HepG2 (cell line): ENCODE measurements around the gene AKR1C2. TPM values are rescaled to one million over a fixed set of nuclear protein-coding genes. Genes with fewer than 3 reads are reported as not detected.
A peak's percentile ranks its signal among the peaks of the same experiment; 100 is the strongest.

ENCODE experiments used
- ATAC-seq: fragments of 200-7000 bp; cut with Tn5 transposase; 3 replicates; pipeline ENCODE4 v1.9.1; 2020; ENCODE audit warnings: mild to moderate bottlenecking, moderate library complexity
- BruUV-seq: library from RNA; stranded (reverse); fragments of 400-500 nt; replicated peaks from 2 replicates; lab custom pipeline; 2021; lab: Mats Ljungman, UMichigan
- CTCF ChIA-PET: fragments of 300-600 bp; formaldehyde crosslinking; extraction: SDS; loops from one replicate; lab custom pipeline; 2021; ENCODE audit warnings: low total read pairs, inconsistent platforms, low intra/inter-chr PET ratio; lab: Yijun Ruan, JAX
- POLR2A ChIA-PET: fragments of 350-600 bp; sonication (Branson Sonifier 250); formaldehyde crosslinking; loops from one replicate; lab custom pipeline; 2020; ENCODE audit warnings: antibody characterized with exemption, inconsistent platforms; lab: Yijun Ruan, JAX
- DNase-seq: peaks from one replicate; pipeline ENCODE4 v3.0.0-alpha.2; 2015; ENCODE audit warnings: low spot score
- FAIRE-seq: peaks from 3 replicates; lab custom pipeline; 2011; peaks lifted over from hg19 to GRCh38; lab: Jason Lieb, UNC
- H2AFZ ChIP-seq: one replicate; pipeline ENCODE4 v1.6.1; 2011; ENCODE audit warnings: low read length, inconsistent platforms
- H3K27ac ChIP-seq: fragments of 300-600 bp; 3 replicates; pipeline ENCODE4 v1.8.0; 2011; ENCODE audit warnings: mixed run types, mild to moderate bottlenecking, mixed read lengths, low read length, inconsistent platforms; ENCODE audit not compliant: insufficient read depth; ENCODE audit errors: extremely low read length
- H3K27me3 ChIP-seq, 2 experiments: fragments of 200-600 bp in 1 of 2; 2 replicates in 1 of 2; 3 replicates in 1 of 2; pipeline versions ENCODE4 v1.6.0 to v1.8.0; 2011; ENCODE audit warnings: low read length in 2 of 2, mild to moderate bottlenecking in 2 of 2, moderate library complexity in 2 of 2, inconsistent platforms in 1 of 2; ENCODE audit not compliant: insufficient read depth in 2 of 2, control insufficient read depth in 1 of 2
- H3K36me3 ChIP-seq, 2 experiments: fragments of 200-600 bp in 1 of 2; replicated peaks in 1 of 2; 2 replicates in 1 of 2; 3 replicates in 1 of 2; pipeline versions ENCODE4 v1.5.1 to v1.8.0; 2011; ENCODE audit warnings: low read length in 2 of 2, inconsistent platforms in 1 of 2; ENCODE audit not compliant: insufficient read depth in 2 of 2, control insufficient read depth in 1 of 2
- H3K4me1 ChIP-seq: 2 replicates; pipeline ENCODE4 v1.5.1; 2012; ENCODE audit warnings: low read length, inconsistent platforms; ENCODE audit not compliant: insufficient read depth
- H3K4me2 ChIP-seq: 2 replicates; pipeline ENCODE4 v1.6.0; 2011; ENCODE audit warnings: low read depth, low read length, inconsistent platforms
- H3K4me3 ChIP-seq, 3 experiments: fragments of 200-600 bp in 1 of 3; sonication (generic), shearing (Covaris generic) in 1 of 3; replicated peaks in 1 of 3; 2 replicates each; pipeline ENCODE4 v1.5.1; 2011 to 2016; ENCODE audit warnings: low read length in 3 of 3, inconsistent platforms in 2 of 3, low read depth in 2 of 3, mild to moderate bottlenecking in 2 of 3, control low read depth in 1 of 3, mixed read lengths in 1 of 3; ENCODE audit not compliant: insufficient read depth in 1 of 3
- H3K79me2 ChIP-seq: one replicate; pipeline ENCODE4 v1.6.1; 2011; ENCODE audit warnings: low read length, inconsistent platforms; ENCODE audit not compliant: insufficient read depth
- H3K9ac ChIP-seq: 2 replicates; pipeline ENCODE4 v1.6.0; 2011; ENCODE audit warnings: mild to moderate bottlenecking, low read depth, low read length, inconsistent platforms; ENCODE audit not compliant: insufficient read depth
- H3K9me3 ChIP-seq: 2 replicates; pipeline ENCODE4 v1.5.1; 2012; ENCODE audit warnings: mild to moderate bottlenecking, low read length
- H4K20me1 ChIP-seq: 2 replicates; pipeline ENCODE4 v1.6.0; 2011; ENCODE audit warnings: inconsistent platforms, mild to moderate bottlenecking, low read length, moderate library complexity; ENCODE audit not compliant: insufficient read depth
- AGO2 ChIP-seq: fragments of 200-400 bp; formaldehyde crosslinking; optimal IDR thresholded peaks from 2 replicates; pipeline ENCODE3; 2017; ENCODE audit warnings: mild to moderate bottlenecking, low read depth, low read length, moderate library complexity
- HNRNPH1 ChIP-seq: fragments of 200-400 bp; formaldehyde crosslinking; optimal IDR thresholded peaks from 2 replicates; pipeline ENCODE3; 2017; ENCODE audit warnings: mild to moderate bottlenecking, low read depth, low read length
- NCOA1 ChIP-seq: sonication (generic); formaldehyde crosslinking; IDR thresholded peaks from 2 replicates; pipeline ENCODE4 v1.9.0; 2021; ENCODE audit warnings: missing genetic modification reagents
- POLR2A ChIP-seq, 2 experiments: IDR thresholded peaks; 2 replicates each; pipeline ENCODE4 v1.6.1; 2011; ENCODE audit warnings: low read depth in 2 of 2, low read length in 2 of 2, mild to moderate bottlenecking in 1 of 2, moderate library complexity in 1 of 2; ENCODE audit not compliant: insufficient read depth in 1 of 2
- SSRP1 ChIP-seq: IDR thresholded peaks from 2 replicates; pipeline ENCODE4 v1.6.1; 2016; ENCODE audit warnings: control low read depth
- ZNF569 ChIP-seq: sonication (generic); formaldehyde crosslinking; IDR thresholded peaks from 2 replicates; pipeline ENCODE4 v1.5.0; 2020; ENCODE audit warnings: mild to moderate bottlenecking, missing genetic modification reagents, moderate library complexity, borderline replicate concordance
- ZNF839 ChIP-seq: sonication (generic); formaldehyde crosslinking; IDR thresholded peaks from 2 replicates; pipeline ENCODE4 v1.4.0; 2020; ENCODE audit warnings: missing genetic modification reagents, mild to moderate bottlenecking, borderline replicate concordance
- WGBS: methylation state at CpG from one replicate; pipeline ENCODE4 v1.1.6; 2017; ENCODE audit warnings: low lambda C conversion rate; 5-methylcytosine and 5-hydroxymethylcytosine counted together
- in situ Hi-C: cut with HindIII; loops from 2 replicates; pipeline ENCODE4 v1.10.0; 2017; ENCODE audit warnings: low pct_unique_long_range_greater_than_20kb; ENCODE audit not compliant: extremely low pct_ligation_motif_present
- intact Hi-C: fragments of 100-400 bp; cut with micrococcal nuclease; formaldehyde crosslinking; loops from one replicate; pipeline ENCODE4 v1.10.0; 2022; ENCODE audit not compliant: unreplicated experiment
- polyA plus RNA-seq, 8 experiments: library from polyadenylated mRNA; depleted of rRNA in 3 of 8; stranded (reverse) in 7 of 8; unstranded in 1 of 8; fragments of >200 nt; fragmentation: Illumina TruSeq in 4 of 8; extraction: Trizol in 4 of 8; gene quantifications; 2 replicates each; pipeline versions ENCODE4 v1.2.1 to v1.2.3, GENCODE V29; 2011 to 2016; ENCODE audit warnings: low read depth in 4 of 8, missing spikeins in 1 of 8, mixed read lengths in 1 of 8; ENCODE audit not compliant: insufficient read depth in 1 of 8
- total RNA-seq, 5 experiments: library from RNA; depleted of rRNA; stranded (reverse); fragments of >200 nt; fragmentation: Illumina TruSeq; extraction: Trizol; gene quantifications; 2 replicates each; pipeline ENCODE4 v1.2.3, GENCODE V29; 2016; ENCODE audit warnings: low read depth in 1 of 5
- TF ChIP-seq, protein P1 (sequence below), 2 experiments: sonication (generic) in 1 of 2; formaldehyde crosslinking in 1 of 2; IDR thresholded peaks; 2 replicates each; pipeline versions ENCODE4 v1.6.1 to v1.9.0; 2014 to 2022; ENCODE audit warnings: antibody characterized with exemption in 1 of 2, borderline replicate concordance in 1 of 2, inconsistent platforms in 1 of 2, low read depth in 1 of 2, missing genetic modification reagents in 1 of 2
- TF ChIP-seq, protein P2 (sequence below): sonication (generic); formaldehyde crosslinking; IDR thresholded peaks from 2 replicates; pipeline ENCODE4 v1.8.1; 2023; ENCODE audit warnings: mild to moderate bottlenecking, missing genetic modification reagents

The AKR1C2 gene
- total and polyA plus RNA-seq, 2 of the 13 experiments (the other 11 are each of a cell fraction or from before 2014, with no cell fraction given) = 140 to 900 TPM

DNA sequence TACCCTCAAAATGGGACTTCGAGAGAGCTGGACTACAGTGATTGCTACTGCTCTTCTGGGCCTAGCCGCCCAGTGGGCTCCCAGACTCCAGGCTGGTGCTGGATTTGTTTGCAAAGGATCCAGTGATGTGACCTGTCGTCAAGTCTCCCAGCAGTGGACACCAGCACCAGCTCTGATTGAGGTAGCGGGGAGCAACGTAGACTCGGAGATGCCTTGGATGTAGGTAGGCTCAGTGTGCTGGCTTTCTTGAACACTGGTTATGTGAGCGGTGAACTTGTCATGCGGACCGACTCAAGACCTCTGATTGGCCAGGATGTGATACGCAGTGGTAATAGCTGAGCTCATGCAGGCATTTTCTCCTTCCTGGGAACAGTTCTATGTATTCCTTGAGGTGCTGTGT is 19.4 kb downstream of the AKR1C2 start:
- ChIA-PET CTCF (interaction anchor here (6.0 kb wide), 1 partner anchor 134 kb away, joined by 89 read pairs; no protein-coding TSS in a partner anchor), POLR2A (interaction anchor here (1.0 to 2.0 kb wide), 3 partner anchors 21 to 134 kb away, joined by 3 to 6 read pairs (median 4); no protein-coding TSS in a partner anchor)
- no peaks in the 10 kb centered on the region for H4K20me1 ChIP-seq
- no peaks in the 10 kb centered on the region for H3K27me3 ChIP-seq
- intact Hi-C loops (loop anchor here (1.0 to 10.0 kb wide), 2 partner anchors 18 to 451 kb away; no protein-coding TSS in a partner anchor), in situ Hi-C loops (loop anchor here (5.0 to 10.0 kb wide), 2 partner anchors 137 to 401 kb away; no protein-coding TSS in a partner anchor)
- H3K4me1 ChIP-seq = peaks cover 15% of the 10 kb centered on the region
- H2AFZ ChIP-seq = no peak overlapping the region
- H3K4me3 ChIP-seq = no peak overlapping the region
- DNase-seq (no peak), ATAC-seq (peak; percentile 10), FAIRE-seq (no peak)
- H3K27ac ChIP-seq = no peak overlapping the region
- WGBS = 92% methylated on average over 10 of the region's 10 CpGs
- no TSS peak for BruUV-seq
- TF ChIP-seq HNRNPH1 (no peak), SSRP1 (CRISPR knock-in tag) (peak; percentile 47; the same call in 1 of the 2 replicates), NCOA1 (peak; percentile 33; the same call in 1 of the 2 replicates), ZNF569 (no peak), POLR2A (IDR thresholded peaks at IDR 0.05; ENCODE audit: insufficient read depth in 1 of 2, low read depth in 2 of 2, low read length in 2 of 2) (peak in 1 of 2 experiments; percentile 24; a peak in 1 of 4 replicates), ZNF839 (CRISPR knock-in tag) (no peak)
- 0 out of 5 replicates have a peak, but pooled peaks cover 0 to under 1% of the 10 kb centered on the region in 2 experiments for H3K36me3 ChIP-seq
- no peaks in the 10 kb centered on the region for H3K79me2 ChIP-seq
- no peaks in the 10 kb centered on the region for H3K9me3 ChIP-seq
- H3K9ac ChIP-seq = no peak overlapping the region
- H3K4me2 ChIP-seq = no peak overlapping the region

DNA sequence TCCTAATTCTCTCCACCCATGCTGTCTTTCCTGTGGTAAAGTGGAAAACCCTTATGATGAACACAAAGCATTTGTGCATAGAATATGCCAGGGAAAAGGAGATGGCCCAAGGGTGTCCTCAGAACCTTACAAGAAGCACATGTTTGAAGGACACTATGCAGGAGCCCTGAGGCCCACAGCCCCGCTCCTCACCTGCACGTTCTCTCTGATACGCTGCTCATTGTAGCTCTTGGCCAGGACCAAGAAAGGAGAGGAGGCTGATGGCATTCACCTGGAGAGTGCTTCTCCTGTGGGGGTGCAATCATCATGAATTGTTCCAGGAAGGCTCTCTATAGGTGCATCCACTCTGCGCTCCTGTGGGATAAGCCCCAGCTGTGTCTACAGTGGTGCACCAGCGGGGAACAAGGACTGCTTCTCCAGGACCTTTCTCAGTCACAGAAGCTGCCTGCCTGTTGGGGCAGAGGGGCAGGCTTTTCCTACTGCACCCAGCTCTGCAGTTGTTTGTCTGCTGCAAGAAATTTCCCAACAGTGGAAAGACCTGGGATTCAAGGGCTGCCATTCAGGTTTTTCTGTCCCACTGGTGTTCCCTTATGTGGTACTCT is 19.9 kb downstream of the AKR1C2 start:
- H3K27me3 ChIP-seq = no peaks in the 10 kb centered on the region
- CTCF ChIA-PET = interaction anchor here (6.0 kb wide), 1 partner anchor 134 kb away, joined by 89 read pairs; no protein-coding TSS in a partner anchor
- 96% methylated on average over 3 of the region's 5 CpGs for WGBS
- no peak overlapping the region for H3K4me2 ChIP-seq
- no peak overlapping the region for H3K27ac ChIP-seq
- H3K9ac ChIP-seq = no peak overlapping the region
- peak; percentile 15 for DNase-seq
- no peaks in the 10 kb centered on the region for H3K79me2 ChIP-seq
- ATAC-seq = peak; percentile 10
- BruUV-seq = no TSS peak
- H2AFZ ChIP-seq = no peak overlapping the region
- in situ Hi-C loops = loop anchor here (5.0 to 10.0 kb wide), 2 partner anchors 136 to 401 kb away; no protein-coding TSS in a partner anchor
- peaks cover 0 to 3% of the 10 kb centered on the region in 2 experiments; a peak in 1 of 5 replicates for H3K36me3 ChIP-seq
- H3K9me3 ChIP-seq = no peaks in the 10 kb centered on the region
- H3K4me1 ChIP-seq = peaks cover 15% of the 10 kb centered on the region
- H4K20me1 ChIP-seq = no peaks in the 10 kb centered on the region
- POLR2A ChIA-PET = interaction anchor here (1.0 to 2.0 kb wide), 4 partner anchors 22 to 134 kb away, joined by 3 to 6 read pairs (median 4); no protein-coding TSS in a partner anchor
- no peak overlapping the region for H3K4me3 ChIP-seq
- FAIRE-seq = no peak
- intact Hi-C loops = loop anchor here (1.0 to 10.0 kb wide), 2 partner anchors 19 to 451 kb away; no protein-coding TSS in a partner anchor
- TF ChIP-seq, protein P1, sequence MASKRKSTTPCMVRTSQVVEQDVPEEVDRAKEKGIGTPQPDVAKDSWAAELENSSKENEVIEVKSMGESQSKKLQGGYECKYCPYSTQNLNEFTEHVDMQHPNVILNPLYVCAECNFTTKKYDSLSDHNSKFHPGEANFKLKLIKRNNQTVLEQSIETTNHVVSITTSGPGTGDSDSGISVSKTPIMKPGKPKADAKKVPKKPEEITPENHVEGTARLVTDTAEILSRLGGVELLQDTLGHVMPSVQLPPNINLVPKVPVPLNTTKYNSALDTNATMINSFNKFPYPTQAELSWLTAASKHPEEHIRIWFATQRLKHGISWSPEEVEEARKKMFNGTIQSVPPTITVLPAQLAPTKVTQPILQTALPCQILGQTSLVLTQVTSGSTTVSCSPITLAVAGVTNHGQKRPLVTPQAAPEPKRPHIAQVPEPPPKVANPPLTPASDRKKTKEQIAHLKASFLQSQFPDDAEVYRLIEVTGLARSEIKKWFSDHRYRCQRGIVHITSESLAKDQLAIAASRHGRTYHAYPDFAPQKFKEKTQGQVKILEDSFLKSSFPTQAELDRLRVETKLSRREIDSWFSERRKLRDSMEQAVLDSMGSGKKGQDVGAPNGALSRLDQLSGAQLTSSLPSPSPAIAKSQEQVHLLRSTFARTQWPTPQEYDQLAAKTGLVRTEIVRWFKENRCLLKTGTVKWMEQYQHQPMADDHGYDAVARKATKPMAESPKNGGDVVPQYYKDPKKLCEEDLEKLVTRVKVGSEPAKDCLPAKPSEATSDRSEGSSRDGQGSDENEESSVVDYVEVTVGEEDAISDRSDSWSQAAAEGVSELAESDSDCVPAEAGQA (IDR thresholded peaks at IDR 0.05; ENCODE audit: low read depth) = no peak
- TF ChIP-seq, protein P1 (CRISPR knock-in tag; IDR thresholded peaks at IDR 0.05; ENCODE audit: borderline replicate concordance) = no peak
- TF ChIP-seq AGO2 = peak; percentile 81
- TF ChIP-seq, protein P2, sequence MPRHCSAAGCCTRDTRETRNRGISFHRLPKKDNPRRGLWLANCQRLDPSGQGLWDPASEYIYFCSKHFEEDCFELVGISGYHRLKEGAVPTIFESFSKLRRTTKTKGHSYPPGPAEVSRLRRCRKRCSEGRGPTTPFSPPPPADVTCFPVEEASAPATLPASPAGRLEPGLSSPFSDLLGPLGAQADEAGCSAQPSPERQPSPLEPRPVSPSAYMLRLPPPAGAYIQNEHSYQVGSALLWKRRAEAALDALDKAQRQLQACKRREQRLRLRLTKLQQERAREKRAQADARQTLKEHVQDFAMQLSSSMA (CRISPR knock-in tag) = no peak
